GM19351 (cell line): ENCODE results near the gene C12orf50.
"Not testable (repeated sequence)": the region's sequence is repeated elsewhere in the genome, so short reads cannot be mapped to it uniquely, and the experiment has no call there.

Experiments
- ATAC-seq: cut with Tn5 transposase; IDR thresholded peaks from one replicate; pipeline ENCODE4 v1.9.1; 2021; ENCODE audit warnings: mild to moderate bottlenecking, moderate library complexity; ENCODE audit not compliant: unreplicated experiment

C12orf50 gene

DNA sequence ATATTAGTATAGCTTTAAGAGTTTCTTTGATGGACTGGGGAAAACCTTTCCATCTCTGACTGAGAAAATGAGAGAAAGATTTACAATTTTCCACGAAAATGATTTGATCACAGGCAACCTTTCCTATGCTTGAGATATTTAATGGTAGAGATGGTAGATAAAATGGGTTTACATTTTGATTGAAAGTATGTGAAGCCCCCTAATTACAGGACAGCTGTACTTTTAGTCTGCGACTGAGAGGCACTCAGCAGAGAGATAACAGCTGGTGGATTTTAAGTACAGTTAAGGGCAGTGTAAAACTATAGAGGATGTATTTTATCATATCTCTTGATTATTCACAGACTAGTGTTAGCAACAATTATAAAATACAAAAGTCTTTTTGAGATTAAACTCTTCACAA is 40.7 kb downstream of the C12orf50 start:
- no peak for ATAC-seq

GRCh38 chr12:87985069-87985675 is 44.0 kb downstream of the C12orf50 start:
- peak; percentile 70 for ATAC-seq

DNA sequence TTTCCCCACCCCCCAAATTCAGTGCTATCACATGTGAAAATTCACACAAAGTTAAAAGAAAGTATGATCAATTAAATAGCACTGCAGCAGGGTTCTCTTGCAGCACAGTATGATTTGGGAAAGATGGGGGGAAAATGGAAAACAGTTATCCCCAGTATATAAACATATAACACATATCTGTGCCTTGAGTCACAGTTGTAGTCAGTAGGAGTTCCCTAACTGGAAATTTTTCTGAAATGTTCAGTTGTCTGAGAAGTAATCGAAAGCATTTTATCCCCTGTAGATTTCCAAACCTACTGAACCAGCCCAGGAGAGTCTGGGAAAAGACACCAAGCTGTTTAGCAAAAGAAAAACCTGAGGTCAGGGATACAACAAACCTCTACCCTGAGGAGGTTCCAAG is 47.0 kb downstream of the C12orf50 start:
- ATAC-seq, result no peak

DNA sequence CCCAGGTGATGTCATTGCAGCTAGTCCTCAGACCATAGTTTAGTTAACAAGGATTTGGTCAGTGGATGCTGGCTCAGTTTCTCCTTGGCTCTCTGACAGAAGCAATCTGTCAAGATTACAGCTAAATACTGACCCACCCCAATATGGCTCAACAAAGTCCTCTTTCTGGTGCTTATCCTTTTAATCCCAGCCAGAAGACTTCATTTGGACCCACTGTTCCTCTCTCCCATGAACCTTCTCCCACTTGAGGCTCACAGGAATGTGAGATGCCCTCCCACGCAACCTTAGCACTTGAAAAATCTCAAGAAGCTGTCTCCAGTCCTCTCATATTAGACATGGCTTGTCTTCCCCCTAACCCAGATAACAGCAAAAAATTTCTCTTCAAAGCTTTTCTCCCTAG is 47.7 kb downstream of the C12orf50 start:
- no peak for ATAC-seq

- ATAC-seq, result no peak
Observed at GRCh38 chr12:87975879-87976278, 53.3 kb downstream of the C12orf50 start.

DNA sequence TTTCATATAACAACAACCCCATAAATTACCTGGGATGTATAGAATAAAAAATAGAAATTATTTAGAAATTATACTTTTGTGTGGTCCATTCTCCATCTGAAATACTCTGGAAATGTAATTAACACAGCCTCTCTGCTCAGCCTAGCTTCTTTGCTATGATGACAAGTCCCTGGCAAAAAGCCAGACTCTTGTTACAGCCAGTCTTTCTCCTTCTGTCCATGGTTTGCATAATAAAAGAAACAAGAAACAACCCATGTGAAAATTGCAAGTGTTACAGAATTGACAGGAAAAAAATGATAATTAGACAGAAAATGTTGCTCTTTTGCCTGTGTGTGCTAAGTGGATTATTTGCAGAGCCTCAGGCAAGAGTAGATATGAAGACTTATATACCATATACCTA is 61.3 kb downstream of the C12orf50 start:
- no peak for ATAC-seq

- ATAC-seq, result no peak
Observed at GRCh38 chr12:87960566-87960965, 68.6 kb downstream of the C12orf50 start.

DNA sequence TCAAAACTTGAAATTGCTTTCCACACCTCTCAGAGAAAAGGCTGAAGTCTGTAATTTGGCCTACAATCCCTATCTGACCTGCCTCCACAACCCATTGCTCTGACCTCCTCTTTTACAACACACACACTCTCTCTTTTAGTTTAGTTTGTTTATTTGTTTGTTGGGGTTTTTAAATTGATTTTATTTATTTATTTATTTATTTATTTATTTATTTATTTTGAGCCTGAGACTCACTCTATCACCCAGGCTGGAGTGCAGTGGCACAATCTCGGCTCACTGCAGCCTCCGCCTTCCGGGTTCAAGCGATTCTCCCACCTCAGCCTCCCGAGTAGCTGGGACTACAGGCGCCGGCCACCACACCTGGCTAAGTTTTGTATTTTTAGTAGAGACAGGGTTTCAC is 75.2 kb downstream of the C12orf50 start:
- not testable (repeated sequence) for ATAC-seq

DNA sequence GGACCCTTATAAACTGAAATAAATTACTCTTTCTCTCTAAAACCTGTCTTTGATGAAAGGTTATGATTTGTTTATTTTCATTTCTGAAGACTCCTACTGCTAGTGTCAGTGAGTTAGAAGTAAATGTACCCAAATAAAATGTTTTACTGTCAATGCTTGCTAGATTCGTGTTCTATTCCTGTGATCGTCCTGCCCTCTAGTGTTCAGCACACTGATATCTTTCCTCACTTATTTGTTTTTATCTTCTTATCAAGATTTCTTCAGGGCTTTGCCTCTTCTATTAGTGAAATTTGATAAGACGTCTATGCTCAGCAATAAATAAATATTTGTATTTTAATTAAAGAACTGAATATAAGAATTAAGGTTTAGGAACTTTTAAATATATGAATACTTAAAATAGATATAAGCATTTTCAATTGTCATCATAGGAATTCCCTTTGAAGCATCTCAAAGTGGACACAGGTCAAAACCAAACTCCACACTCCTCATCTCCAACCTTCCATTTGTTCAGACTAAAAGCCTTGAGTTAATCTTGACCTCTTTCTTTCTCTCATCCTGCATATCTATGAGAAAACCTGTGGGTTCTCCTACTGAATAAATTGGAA is 75.8 kb downstream of the C12orf50 start:
- ATAC-seq, result peak; percentile 62

- peak; percentile 7 for ATAC-seq
Observed at GRCh38 chr12:87952850-87953249, 76.4 kb downstream of the C12orf50 start.

DNA sequence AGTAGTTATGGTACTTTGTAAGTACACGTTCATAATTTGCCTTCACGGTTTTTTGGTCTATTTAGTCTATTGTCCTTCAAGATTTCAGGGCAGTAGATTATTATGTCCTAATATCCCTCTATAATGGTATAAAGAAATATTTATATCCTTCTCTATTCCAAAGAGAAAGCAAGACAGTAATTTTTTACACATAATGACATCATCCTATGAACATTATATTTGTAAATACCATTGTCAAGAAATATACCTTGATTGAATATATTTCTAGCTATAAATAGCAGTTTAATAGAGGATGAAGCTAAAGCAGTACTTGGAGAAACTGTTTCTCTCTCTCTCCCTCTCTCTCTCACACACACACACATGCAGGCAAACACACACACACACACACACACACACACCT is 77.0 kb downstream of the C12orf50 start:
- no peak for ATAC-seq

GRCh38 chr12:87943762-87944161 is 85.4 kb downstream of the C12orf50 start:
- no peak for ATAC-seq

- no peak for ATAC-seq
Observed at GRCh38 chr12:87943023-87943422, 86.2 kb downstream of the C12orf50 start.

DNA sequence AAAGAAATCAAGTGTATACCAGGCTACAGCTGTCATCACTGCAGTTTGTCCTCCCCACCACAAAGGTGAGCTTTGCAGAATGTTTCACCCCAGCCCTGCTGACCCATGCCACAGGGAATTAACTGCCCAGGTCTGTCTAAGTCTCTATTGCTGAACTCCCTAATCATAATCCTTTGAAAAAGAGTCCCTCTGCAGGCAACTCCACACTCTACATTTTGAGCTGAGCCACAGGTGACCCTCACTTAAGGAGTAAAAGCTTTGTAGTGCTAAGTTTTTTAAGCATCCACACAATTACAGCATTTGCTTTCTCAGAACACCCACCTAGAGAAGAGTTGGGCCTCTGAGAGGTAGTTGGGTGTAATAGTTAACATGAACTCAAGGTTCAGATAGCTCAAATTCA is 90.0 kb downstream of the C12orf50 start:
- ATAC-seq, result no peak

DNA sequence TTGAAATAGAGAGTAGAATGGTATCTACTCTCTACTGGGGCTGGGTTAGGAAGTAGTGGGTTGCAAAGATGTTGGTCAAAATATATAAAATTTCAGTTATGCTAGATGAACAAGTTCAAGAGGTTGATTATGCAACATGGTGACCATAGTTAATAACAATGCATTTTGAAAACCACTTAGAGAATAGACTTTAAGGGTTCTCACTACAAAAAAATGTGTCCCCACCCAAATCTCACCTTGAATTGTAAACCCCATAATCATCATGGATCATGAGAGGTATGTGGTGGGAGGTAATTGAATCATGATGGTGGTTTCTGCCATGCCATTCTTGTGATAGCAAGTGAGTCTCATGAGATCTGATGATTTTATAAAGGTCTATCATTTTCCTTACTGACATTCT is 94.0 kb downstream of the C12orf50 start:
- no peak for ATAC-seq

DNA sequence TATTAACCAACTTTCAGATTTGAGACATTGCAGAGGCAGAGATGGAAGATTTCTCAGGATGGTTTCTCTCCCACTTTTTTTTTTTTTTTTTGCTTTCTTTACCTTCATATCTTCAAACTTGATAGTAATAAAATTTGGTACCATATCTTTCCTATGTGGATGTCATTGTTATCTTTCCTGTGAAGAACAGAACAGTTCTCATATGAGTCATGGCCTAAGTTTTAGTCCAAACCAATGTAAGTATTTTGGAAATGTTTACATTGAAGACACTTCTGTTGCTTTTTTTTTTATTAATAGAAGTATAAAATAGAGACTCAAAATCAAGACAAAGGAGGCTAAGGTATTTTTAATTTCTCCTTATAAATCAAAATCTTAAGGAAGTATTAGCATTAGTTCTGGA is 95.2 kb downstream of the C12orf50 start:
- ATAC-seq, result no peak

DNA sequence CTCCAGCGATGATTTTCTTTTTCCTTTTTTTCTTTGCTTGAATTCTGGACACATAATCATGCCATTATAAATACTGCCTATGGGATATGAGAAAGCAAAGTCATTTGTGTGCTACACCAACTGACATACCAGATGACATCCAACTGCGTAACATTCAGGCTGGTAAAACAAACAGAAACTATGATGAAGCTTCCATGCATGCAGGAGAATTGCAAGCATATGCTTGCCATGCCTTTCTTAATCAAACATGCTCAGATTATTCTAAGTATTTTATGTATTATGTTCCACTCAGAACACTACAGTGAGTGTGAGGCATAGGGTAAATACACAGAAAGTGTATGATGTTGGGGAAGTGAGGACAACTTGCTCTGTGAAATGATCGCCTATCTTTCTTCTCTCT is 97.4 kb downstream of the C12orf50 start:
- no peak for ATAC-seq

GRCh38 chr12:87930627-87931026 is 98.6 kb downstream of the C12orf50 start:
- ATAC-seq, result no peak
